GM10847 (cell line): ENCODE data around the gene GPD2.

Source experiments
- POLR2A ChIP-seq: IDR thresholded peaks from 2 replicates; pipeline ENCODE4 v1.6.1; 2011; ENCODE audit not compliant: insufficient read length; ENCODE audit errors: extremely low read depth

Gene GPD2

DNA sequence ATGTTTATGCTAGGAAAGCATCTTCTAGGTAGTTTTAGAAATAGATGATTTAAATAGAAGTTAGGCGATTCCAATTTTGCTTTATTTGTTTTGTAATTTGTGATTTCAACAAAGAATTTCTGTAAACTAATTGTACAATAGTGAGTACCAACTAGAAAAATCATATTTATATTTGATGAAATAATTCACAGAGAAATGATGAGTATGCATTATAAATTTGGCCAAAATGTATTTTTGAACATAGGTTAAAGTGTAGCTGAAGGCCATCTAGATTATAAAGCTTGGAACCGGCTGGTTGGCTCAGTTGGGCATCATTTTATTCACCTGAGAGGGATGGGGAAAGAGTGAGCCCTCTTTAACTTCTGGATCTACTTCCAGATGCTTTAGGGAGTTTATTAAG is 50.4 kb downstream of the GPD2 start:
- no peak for TF ChIP-seq POLR2A

DNA sequence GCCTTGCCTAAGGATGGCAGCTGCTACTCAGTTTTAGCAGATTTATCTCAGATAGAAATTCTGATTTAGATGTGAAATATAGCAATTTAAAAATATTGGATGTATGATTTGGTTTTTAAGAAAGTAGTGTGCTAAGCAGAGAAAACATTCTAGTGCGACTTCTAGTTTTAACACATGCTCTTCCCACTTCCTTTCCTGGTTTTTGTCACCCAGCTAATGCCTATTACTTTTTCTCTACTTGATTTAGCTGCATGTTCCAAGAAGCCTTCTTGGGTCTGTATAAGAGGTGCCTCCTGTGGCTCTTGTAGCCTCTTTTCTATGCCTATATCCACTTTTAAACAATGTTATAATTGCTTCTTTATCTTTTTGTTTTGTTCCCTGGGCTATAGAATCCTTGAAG is 53.0 kb downstream of the GPD2 start:
- no peak for TF ChIP-seq POLR2A

DNA sequence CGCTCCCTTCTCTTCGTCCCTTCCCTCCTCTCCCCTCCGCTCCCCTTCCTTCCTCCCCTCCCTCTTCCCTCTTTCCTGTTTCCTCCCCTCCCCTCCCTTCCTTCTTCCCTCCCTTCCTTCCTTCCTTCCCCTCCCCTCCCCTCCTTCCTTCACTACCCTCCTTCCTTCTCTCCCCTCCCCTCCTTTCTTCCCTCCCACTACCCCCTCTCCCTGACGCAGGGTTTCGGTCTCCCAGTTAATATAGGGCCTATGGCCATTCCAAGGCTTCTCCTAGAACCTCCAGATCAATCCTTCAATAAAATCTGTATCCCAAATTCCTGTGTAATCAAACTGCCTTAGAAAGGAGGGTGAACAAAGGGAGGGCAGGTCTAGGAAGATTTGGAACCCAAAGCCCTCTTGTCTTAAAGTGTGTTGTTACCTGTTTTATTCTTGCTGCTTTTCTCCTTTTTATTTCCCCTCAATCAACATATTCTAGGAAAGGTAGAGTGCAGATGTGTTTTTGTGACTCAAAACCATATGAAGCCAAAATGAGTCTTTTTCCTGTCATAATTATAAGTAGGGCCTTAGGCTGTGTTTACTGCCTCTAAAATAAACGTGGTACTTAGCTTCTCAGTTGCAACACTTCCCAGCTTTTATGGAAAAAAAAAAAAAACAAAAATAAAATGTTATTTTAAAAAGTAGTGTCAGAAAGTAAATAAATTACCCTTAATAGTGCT is 53.7 kb downstream of the GPD2 start:
- no peak for TF ChIP-seq POLR2A

DNA sequence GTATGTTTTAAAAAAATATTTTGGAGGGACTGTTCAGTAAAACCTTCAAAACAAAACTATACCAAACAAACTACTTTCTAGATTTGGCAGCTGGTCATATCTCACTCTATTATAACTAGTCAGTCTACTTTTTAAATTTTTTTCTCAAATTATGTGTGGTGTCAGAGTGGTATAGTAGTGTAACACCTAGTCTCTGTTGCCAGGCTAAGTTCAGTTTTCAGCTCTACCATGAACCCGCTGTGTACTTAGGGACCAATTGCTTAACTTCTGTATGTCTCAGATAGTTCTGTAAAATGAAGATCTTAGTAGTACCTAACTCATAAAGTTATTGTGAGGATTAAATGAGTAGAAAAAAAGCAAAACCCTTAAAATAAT is 54.3 kb downstream of the GPD2 start:
- TF ChIP-seq POLR2A = no peak

DNA sequence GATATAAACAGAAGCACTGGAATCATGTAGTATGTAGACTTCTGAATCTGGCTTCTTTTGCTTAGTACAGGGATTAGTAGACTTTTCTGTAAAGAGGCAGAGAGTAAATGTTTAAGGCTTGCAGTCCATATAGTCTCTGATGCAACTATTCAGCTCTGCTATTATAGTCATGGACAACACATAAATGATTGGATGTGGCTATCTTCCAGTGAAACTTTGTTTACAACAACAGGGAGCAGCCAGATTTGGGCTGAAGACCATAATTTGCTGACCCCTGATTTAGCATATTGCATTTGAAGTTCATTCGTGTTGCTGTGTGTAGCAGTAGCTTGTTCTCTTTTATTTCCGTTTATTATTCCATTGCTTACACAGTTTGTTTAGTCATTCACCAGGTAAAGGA is 55.0 kb downstream of the GPD2 start:
- TF ChIP-seq POLR2A = no peak

DNA sequence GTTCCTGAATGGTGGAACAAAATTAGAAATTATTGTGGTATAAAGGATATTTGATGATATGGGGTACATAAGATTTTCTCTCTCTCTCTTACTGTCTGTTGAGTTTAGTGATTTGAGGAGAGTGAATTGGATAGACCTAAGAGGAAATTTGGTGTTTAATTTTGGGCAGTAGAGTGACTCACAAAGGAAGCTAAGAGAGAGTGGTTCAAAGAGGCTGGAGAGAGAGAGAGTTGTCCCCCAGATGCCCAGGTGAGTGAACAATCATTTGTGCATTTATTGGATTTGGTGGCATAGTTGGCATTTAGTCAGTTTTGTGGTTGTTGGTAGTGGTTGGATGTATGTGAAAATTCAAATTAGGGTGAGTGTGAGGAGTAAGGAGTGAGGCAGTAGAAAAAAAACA is 56.8 kb downstream of the GPD2 start:
- TF ChIP-seq POLR2A = no peak

DNA sequence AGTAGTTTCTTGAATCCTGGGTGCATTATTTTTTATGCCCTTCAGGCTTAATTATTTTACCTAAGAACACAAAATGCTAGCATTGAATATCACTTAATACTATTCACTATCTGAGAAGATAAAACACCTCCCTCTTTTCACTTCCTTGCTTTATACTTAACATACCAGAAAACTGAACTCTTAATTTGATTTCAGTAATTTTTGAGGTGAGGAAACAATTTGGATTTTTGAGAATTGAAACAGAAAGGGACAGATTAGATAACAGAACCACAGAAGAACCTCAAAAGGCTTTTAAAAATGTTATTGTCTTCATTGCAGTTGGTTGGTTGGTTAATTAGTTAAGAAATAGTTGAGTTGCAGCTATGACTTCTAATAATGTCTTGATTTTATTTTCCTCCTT is 69.5 kb downstream of the GPD2 start:
- no peak for TF ChIP-seq POLR2A

DNA sequence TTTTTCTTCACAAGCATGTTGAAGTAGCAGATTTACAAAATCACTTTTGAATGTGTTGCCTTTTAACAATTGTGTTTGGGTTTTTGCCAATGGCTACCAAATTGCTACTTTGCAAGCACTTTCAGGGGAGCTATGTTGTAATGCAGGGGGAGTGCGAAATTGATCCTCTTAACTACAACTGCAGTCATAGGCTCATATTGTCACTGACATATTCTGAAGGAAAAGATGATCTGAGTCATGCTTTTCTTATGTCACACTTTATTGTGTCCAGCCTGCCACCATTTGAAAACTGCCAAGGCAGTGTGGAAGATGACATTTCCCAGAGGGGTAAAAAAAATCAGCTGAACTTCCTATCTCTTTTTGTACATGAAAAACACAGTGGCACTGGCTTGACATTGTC is 74.9 kb downstream of the GPD2 start:
- TF ChIP-seq POLR2A = no peak

DNA sequence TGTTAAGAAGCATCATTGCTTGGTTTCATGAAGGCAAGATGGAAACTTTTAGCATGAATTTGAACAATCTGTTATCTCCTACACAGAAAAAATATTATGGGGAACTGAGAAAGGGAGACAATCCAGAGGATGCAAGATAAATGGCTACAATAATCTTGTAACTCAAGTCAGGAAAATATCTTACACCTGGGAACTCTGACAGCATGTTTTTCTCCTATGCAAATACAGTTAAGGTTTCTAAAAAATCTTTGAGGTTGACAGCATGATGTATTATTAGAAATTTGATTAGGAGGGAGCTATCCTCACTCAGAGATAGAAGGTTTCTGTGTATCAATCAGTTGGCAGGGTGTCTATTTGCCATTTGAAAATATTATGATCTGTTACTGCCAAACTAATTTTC is 75.6 kb downstream of the GPD2 start:
- no peak for TF ChIP-seq POLR2A

DNA sequence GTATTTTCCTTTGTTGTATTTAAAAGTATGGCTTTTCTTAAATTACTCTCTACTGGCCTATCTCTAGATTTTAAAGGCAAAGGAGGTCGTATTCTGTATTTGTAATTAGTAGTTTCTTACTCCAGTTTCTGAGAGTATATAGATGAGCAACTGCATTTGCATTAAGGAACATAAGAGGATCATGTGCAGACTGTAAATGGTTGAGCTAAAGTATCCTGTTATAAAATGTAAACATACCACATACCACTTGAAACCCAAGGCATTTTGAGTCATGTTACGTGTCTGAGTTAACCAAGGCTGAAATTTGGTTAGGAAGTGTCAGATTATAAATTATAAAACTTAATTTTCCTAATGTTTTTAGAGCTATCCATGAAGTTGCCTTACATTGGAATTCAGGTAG is 76.3 kb downstream of the GPD2 start:
- TF ChIP-seq POLR2A = no peak

DNA sequence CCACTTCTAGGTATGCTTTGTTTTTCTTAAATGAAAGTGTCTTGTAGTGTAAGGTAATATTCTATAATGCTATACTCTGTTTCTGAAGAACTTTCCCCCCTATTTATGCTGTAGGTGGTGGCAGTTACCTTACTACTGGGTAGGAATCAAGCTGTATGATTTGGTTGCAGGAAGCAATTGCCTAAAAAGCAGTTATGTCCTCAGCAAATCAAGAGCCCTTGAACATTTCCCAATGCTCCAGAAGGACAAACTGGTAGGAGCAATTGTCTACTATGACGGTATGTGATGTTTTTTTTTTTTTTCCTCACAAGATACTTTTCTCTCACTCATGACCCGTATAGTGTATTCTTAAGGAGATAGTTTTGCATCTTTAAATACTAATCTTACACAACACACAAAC is 77.0 kb downstream of the GPD2 start:
- no peak for TF ChIP-seq POLR2A

DNA sequence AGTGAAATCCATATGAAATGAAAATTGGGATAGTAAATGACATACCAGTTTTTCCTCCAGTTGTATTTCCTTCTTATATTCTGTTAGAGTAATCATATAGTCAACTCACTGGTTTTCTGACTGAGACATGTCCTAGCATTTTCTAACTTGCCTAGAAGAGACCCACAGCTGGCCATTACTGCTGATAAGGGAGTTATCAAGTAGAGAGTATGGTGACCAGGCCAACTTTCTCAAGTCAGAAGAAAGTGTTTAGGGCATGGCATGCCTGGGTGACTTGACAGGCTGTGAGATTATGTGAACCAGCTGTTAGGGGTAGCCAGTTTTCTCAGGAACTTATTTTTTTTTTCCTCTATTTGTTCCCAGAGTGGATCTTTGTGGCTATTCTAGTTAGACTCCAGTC is 81.2 kb downstream of the GPD2 start:
- TF ChIP-seq POLR2A = no peak

DNA sequence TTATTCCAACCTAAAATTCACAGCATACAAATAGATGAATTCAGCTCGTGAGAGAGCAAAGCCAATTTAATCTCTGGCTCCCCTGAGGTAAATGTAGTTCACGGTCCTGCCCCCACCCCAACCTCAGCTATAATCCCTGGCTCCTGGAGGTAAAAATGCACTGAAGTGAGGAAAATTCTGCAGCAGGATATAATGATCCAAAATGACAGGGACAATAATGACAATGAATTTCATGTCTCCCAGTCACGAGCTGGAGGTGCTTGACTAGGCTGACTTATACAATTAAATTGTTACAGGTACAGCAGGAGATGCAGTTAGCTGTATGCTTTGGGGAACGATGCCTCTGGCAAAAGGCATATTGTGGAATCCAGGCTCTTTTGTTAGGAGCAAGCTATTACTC is 82.0 kb downstream of the GPD2 start:
- no peak for TF ChIP-seq POLR2A

DNA sequence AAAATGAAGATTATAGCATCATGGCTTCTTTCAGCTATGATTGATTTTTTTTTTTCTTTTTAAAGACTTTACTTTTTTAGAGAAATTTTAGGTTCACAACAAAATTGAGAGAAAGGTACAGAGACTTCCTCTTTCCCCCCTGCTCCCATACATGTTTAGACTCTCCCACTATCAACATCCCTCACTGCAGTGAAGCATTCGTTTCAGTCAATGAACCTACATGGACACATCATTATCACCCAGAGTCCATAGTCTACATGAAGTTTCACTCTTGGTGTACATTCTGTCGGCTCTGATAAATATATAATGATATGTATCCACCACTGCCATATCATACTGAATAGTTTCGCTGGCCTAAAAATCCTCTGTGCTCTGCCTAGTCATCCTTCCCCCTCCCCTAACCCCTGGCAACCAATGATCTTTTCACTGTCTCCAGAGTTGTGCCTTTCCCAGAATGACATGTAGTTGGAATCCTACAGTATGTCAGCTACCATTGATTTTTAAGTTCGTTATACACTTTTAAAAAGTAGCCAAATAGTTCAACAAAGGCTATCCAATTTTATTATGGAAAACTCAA is 86.8 kb downstream of the GPD2 start:
- TF ChIP-seq POLR2A = no peak

DNA sequence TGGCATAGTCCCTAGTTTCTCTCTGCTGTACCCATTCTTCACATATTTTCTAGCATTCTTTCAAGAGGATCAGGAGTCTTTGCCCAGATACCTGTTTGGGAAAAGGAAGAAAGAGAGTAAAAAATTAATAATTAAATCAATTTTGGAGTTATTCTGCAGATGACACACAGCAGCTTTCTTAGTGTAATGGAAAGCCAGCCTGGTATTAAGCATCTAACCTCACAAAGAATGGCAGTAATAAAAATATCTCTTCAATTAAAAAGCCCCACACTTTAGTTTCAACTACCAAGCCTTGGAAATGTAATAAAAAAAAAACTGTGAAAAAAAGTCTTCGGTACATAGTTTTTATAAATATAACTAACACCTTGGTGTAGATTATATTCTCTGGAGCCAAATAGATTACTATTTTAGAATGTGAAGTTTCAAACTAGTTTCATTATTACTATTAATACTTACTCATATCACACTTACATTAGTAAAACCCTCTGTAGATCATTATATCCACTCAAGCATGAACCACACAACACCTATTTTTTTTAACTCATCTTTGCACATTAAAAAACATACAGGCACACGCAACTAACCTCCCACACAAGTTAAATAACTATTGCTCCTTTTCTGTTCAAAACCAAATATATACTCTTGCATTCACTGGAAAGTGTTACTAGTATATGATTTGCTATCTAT is 90.9 kb downstream of the GPD2 start:
- TF ChIP-seq POLR2A = no peak

DNA sequence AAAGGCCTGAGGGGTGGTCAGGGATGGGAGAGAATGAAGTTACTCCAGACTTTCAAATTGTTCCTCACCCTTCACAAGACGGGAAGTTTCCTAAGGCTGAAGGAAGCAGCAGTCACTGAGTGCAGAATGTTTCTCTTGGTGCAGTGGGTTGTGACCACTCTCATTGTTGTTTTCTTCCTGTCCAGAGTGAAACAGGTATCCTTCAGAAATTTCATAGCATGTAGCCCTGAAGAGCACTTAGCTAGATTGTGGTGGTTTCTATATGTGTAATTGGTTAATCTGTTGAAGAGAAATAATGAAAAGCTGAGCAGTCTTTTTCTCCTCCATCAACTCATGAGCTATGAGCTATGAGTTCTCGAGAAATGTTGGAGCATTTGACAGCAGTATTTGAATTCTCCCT is 96.8 kb downstream of the GPD2 start:
- TF ChIP-seq POLR2A = no peak

DNA sequence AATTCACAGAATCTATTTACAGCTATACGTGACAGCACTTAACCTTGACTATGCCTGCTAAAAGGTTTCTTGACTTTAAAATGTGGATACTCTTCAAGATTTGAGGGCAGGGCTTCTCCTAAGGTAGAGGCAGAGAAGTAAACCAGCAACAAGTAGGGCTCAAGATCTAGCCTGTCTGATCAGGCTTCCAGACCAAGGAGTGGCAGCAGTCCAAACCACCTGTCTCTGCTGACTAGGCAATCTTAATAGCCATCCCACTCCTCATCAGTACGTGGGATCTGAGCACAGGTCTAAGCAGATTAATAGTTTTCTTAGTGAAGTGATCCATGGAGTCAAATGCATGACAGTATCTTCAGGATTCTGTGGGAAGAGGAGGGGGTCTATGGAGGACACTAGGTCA is 100.4 kb downstream of the GPD2 start:
- TF ChIP-seq POLR2A = no peak
